Brain pericyte (primary cell): Measurements from ENCODE around the gene RALGAPA1.
"Not testable (repeated sequence)": the region's sequence is repeated elsewhere in the genome, so short reads cannot be mapped to it uniquely, and the experiment has no call there.

Experiments used
- DNase-seq: peaks from one replicate; pipeline ENCODE4 v3.0.0-alpha.2; 2012; ENCODE audit warnings: low read depth, low spot score

Gene RALGAPA1

DNA sequence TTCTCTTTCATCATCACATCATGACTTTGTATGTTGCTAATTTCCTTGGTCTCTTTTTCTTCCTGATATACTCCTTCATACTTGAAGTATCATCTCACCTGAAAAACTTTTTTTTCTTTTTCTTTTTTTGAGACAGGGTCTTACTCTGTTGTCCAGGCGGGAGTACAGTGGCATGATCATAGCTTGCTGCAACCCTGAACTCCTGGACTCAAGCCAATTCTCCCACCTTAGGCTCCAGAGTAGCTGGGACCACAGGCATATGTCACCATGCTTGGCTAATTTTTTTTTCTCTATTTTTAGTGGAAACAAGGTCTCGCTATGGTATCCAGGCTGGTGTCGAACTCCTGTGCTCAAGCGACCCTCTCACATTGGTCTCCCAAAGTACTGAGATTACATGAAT, 107.6 kb downstream of the RALGAPA1 start:
- DNase-seq = no peak

DNA sequence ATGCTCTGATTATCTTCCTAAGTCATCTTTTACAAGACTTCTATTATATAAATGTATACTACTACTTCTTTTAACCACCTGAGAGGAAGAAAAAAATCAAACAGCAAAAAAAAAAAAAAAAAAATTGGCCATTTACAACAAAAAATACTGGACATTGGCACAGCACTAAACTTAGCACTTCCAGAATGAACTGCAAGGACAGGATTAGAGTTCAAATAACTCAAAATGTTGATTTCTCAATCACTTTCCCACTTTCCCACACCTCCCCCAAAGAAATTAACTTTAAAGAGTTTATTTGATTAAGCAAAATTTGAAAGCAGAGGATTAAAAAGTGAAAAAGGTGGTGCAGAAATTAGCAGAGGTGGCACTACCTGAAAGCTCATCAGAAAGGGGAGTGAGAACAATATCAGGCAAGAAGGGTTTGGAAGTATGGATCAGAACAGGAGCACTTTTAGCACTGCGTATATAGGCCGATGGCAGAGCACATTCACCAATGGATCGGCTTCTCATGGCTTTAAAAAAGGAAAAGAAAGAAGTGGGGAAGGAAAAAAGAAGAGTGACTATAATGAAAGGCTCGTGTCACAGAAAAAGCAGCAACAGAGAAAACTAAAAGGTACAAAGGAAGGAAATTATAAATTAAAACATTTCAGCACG, 109.2 kb downstream of the RALGAPA1 start:
- DNase-seq = no peak

DNA sequence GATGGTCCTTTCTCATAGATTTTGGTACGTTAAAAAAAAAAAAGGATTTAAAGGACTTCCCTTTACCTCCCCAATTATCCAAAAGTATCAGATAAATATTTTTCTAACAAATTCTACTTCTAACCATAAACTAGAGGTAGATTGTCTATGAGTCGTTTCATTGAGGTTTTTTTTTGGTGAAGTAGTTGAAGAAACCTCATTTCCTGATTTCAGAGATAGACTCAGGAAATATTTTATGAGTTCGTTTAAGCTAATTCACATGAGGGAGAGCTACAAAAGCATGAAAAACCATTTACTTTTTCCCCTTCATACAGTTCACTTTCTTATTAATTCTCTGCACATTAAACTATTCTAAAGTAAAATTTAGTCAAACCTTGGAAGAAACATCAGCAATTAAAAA, 112.5 kb downstream of the RALGAPA1 start:
- DNase-seq = no peak

DNA sequence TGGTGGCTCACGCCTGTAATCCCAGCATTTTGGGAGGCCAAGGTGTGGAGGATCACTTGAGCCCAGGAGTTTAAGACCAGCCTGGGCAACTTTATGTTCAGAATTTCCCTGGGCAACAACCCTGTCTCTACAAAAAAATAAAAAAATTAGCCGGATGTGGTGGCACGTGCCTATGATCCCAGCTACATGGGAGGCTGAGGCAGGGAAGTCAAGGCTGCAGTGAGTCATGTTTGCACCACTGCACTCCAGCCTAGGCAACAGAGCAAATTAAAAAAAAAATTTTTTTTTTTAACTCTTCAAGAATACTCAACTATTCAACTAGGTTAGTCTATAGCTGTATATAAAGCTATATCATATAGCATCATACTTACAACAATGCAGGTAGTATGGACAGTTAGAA, 113.0 kb downstream of the RALGAPA1 start:
- DNase-seq = no peak

DNA sequence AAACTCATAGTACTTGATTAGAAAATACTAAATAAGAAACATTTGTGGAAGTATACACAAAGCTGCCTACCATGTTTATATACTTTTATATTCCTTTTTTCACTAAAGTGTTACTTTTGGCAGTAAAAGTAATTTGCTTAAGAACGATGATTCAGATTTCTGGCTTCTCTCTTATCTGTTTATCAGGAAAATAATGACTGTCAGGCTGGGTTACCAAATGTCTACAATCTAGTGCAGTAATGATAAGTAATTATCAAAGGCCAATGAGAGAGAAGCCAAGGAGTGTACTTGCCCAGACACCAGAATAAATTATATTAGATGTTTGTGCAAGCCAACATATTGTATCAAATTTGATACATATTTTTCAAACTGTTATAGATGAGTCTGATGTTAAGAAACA, 113.4 kb downstream of the RALGAPA1 start:
- no peak for DNase-seq

DNA sequence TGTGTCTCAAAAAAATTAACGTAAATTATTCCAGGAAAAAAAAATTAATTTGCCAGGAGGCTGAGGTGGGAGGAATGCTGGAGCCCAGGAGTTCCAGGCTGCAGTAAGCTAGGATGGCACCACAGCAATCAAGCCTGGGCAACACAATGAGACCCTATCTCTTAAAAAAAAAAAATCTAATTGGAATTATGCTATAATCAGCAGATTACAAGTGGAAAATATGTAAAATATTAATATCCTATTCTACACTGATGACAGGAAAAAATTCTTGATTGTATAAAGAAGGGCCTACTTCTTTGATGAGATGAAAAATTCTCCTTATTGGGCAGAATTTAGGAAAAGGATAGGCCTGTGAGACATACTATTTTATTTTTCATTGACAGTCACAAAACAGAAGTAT, 114.0 kb downstream of the RALGAPA1 start:
- DNase-seq = no peak

DNA sequence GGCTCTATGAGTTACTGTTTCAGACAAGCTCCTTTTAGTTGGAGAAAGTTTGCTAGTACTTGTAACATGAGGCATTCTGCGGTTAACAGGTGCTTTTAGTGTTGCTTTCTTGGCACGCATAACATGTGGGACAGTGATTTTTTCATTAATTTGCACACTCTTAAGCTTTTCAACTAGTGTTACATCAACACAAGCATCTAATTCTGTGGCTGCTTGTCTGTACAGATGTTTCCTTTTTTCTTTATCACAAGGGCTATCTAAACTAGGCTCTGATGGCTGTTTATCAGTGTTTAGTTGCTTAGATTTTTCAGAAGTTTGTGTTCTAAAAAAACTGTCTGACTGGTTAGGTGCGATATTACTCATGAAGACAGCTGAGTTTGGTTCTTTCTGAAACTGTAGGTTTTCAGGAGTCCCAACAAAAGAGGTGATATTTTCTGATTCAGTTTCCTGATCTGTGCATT, 120.1 kb downstream of the RALGAPA1 start:
- no peak for DNase-seq

DNA sequence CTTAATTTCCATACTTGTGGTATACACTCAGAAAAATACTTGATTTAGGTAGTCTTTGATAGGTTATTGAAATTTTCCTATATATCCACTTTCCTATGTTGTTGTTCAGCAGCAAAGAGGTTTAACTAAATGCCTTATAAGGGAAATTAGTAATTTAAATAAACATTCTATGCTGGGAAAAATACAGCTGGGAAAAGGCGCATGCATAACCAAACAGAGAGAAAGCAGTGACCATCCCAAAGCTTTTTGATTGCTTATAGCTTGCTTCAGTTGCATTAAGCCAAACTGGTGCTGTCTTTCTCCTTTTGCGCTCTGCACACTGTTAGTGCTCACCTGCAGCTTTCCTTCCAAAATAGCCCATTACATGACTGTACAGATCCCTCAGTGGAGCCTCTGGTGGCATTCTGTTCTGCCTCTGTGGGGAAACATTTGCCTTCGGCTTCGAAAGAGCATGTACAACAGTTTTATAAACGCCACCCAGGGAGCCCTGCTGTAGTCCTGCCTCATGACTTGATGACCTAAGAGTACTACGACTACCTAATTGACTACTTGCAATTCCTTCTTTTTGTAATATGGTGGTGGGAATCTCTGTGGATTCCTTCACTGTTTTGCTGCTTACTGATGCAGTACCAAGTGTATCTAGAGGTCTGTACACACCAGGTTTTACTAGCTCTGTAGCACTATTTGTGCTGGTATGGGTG, 120.8 kb downstream of the RALGAPA1 start:
- no peak for DNase-seq

DNA sequence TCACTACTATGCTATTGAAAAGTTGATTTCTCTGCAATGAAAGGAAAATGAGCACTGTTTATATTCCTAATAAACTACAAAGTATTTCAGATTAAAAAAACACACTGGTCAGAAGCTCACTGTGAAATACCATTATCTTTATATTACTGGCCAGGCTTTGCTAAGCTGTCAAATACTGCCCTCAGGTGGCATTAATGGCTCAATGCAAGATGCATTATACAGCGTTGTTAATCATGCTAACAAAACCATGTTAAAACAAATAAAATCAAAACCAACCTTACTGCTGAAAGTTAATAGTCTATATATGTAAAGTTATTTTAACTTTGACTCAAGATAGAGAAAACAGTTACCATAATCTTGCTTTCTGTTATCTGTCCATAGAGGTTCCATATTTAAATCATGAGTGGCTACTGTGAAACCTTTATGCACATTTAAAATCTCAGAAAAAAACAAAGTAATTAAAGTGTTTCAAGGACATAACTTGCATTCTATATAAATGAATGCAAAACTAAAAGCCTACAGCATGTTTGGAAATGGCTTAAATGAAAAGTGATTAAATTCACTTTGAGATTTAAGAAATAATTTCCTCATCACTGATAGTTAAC, 121.7 kb downstream of the RALGAPA1 start:
- DNase-seq = peak; percentile 33

DNA sequence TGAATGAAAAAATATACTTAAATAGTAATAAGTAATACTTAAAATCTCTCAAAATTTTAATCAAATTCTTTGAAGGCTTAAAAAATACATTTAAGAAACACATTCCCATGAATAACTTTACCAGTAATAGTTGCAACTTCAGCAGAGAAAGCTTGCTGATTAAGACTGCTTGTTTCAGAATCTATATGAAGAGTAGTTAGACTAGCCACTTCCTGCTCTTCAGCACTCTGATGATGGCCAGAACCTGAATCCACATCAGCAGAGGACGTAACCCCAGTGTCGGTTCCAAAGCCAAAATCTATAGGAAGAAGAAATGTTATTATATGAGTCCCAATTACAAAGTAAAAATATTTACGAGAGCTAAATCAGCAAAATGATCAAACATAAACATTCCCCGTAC, 125.4 kb downstream of the RALGAPA1 start:
- not testable (repeated sequence) for DNase-seq

DNA sequence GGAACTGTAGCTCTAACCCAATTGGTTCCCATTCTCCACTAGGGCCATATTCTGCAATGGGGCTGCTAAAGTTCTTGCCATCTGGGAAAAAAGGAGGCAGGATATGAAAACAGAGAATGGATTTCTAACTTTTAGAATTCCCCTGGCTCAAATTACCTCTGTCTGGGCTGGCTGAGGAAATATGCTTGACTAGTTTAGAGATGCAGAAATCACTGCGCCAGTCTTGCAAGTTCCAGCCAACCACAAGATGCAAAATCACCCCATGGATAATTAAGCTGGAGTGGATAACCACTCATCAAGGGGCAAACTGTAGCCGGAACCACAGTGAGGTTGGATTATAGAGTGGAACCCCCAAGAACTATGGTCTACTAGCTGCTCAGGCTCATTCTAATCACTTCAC, 126.3 kb downstream of the RALGAPA1 start:
- no peak for DNase-seq

DNA sequence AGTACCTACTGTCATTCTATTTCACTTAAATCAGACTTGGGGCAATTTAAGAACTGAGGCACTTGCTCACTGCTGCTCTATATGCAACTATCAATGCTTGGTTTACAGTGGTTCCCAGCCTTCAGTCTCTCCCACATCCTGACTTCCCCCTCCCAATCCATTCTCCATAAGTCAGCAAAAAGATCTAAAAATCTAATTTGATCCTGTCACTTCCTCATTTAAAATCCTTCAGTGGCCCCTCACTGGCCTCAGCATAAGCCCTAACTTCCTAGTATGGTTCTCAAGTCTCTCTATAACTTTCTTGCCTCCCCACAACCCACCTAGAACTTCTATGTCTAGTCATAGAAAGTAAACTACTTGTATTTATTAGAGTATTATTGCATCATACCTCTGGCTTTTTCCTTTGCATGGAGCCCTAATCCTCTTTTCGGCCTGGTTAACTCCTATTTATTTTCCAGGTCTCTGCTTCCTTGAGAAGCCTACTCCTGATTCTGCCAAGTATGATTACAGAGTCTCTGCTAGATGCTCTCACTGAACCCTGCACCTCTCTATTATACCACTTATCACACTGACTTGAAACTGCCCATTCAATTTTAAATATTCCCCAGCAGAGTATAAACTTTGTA, 130.6 kb downstream of the RALGAPA1 start:
- DNase-seq = no peak

DNA sequence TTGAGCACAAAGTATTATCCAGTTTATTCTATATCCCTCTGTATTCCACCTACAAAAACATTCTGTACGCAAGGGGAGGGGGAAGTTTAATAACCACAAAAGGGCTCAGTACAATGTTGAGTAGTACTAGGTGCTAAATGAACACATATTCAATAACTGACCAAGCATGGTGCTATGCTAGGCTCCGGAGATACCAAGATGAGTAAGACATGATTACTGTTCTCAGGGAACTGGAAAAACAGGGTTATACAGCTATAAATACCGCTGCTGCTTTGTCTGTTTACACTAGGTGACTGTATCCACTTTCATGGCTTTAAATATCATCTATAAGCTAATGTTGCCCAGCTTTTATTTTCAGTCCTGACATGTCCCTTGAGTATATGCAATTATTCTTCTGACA, 139.3 kb downstream of the RALGAPA1 start:
- DNase-seq = no peak

DNA sequence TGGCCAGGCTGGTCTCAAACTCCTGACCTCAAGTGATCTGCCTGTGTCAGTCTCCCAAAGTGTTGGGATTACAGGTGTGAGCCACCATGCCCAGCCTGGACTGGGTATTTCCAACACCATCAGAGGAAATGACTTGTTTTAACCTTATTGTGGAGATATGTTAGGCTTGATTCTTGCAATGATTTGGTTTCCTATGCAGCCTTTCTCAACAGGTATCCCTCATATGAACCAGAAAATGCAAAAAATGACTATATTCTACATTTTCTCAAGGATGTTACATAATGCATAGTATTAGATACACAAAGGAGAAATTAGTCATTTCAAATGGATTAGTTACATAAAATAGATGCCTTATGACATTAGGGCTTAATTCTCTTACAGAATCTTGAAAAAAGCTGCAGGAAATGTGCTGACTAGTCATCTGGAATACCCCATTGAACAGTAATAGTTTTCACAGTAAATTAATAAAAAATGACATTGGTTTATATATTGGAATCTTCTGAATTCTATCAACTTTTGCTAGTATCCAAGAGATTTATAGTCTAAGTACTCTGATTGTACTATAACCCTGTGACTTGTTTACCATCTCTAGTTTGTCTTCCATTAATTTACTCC, 142.6 kb downstream of the RALGAPA1 start:
- DNase-seq = no peak

DNA sequence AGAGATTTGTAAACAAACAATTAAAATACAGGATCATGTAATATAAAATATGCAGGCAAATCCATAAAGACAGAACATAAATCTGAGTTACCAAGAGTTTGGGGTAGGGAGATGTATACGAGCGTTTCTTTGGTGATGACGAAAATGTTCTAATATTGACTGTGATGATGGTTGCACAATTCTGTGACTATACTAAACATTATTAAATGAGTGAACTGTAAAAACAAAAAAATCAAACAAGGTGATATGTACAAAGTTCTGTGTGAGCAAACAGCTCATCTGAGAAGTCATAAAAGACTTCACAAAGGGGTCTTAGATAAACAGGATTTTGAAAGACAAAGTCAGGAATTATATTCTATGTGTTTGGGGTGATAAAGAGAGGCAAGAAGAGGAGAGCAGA, 147.2 kb downstream of the RALGAPA1 start:
- no peak for DNase-seq

DNA sequence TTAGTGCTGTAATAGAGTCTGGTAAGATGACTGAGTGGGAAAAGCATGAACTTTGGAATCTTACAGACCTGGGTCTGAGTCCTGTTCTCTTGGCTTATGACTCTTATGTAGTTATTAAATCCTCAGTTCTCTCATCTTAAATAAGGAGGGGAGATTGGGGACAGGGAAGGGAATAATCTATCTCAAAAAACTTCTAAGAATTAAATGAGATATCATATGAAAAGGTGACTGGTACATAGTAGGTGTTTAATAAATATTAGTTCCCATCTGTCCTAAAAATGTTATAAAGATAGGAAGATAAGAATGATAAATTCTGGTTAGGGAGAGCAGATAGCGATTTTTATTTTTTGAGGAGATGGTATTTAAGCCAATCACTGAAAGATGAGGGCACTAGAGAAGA, 156.1 kb downstream of the RALGAPA1 start:
- no peak for DNase-seq

DNA sequence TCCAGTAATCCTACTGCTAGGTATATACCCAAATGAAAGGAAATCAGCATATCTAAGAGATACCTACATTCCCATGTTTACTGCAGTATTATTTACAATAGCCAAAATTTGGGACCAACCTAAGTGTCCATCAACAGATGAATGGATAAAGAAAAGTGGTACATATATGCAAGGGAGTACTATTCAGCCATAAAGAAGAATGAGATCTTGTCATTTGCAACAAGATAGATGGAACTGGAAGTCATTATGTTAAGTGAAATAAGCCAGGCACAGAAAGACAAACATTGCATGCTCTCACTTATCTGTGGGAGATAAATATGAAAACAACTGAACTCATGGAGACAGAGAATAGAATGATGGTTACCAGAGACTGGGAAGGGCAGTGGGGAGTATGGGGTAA, 165.6 kb downstream of the RALGAPA1 start:
- no peak for DNase-seq

DNA sequence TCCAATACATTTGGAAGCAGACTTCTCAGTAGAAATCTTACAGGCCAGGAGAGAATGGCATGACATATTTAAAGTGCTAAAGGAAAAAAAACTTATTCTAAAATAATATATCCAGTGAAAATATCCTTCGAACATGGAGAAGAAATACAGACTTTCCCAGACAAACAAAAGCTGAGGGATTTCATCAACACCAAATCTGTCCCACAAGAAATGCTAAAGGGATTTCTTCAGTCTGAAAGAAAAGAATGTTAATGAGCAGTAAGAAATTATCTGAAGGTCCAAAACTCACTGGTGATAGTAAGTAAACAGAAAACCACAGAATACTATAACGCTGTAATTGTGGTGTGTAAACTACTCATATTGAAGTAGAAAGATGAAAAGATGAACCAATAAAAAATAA, 171.2 kb downstream of the RALGAPA1 start:
- no peak for DNase-seq

DNA sequence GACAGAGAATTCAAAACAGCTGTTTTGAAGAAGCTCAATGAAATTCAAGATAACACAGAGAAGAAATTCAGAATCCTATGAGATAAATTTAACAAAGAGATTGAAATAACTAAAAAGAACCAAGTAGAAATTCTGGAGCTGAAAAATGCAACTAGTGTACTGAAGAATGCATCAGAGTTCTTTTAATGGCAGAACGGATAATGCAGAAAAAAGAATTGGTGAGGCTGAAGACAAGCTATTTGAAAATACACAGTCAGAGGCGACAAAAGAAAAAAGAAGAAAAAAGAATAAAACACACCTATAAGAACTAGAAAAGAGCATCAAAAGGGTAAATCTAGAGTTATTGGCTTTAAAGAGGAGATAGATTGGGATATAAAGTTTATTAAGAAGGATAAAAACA, 171.8 kb downstream of the RALGAPA1 start:
- DNase-seq = no peak

DNA sequence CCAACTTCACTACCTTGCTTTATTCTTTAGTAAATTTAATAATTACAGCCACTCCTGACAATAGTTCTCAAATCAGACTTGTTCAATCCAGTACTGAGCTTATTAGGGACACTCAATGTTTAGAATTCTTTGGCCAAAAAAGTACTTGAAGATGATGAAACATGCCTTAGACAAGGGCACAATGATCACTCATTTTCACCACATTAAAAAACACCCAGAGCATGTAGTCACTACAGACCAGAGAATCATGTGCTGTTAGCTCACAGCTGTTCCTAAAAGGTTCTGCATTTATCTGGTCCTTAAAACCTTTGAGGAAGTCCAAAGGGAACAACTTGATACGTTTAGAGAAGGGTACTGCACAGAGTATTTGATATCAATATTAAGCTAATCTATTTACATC, 176.4 kb downstream of the RALGAPA1 start:
- no peak for DNase-seq

DNA sequence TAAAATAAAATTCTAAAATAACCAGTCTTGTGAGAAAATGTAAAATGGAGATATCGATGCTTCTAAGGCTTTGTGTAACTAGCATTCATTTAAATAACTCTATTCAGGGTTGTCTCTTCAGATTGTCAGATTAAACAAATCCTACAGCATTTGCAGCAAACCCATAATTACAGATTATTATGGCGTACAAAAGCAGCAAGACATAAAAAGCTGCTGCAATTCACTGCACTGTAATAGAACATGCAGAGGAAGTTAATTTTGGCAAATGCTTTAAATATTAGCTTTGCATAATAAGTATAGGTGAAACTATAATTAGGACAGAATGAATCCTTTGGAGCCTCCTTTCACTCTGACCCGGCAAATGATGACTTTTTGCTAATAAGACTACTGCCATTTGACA, 176.8 kb downstream of the RALGAPA1 start:
- no peak for DNase-seq
